ENCODE measurements around the gene GALP. TPM values are rescaled to one million over a fixed set of nuclear protein-coding genes. Genes with fewer than 3 reads are reported as not detected.

Gene GALP
- total RNA-seq, 6 experiments from 2014 or later = 0.42 to 0.46 TPM; not detected in 4

GRCh38 chr19:56156768-56157167, 19.0 kb upstream of the GALP start:
- H3K27me3 ChIP-seq = no peaks in the 10 kb centered on the region
- WGBS (ENCODE audit: insufficient coverage, low coverage, low lambda C conversion rate, missing lambda C conversion rate) = 100% methylated on average over 2 of the region's 11 CpGs
- intact Hi-C loops (cut with DNase I) = no loop called here
- no peak for DNase-seq
- no peaks in the 10 kb centered on the region for H3K9me3 ChIP-seq
- H3K4me1 ChIP-seq = no peaks in the 10 kb centered on the region
- peaks cover 0 to 28% (median 9%) of the 10 kb centered on the region in 4 donors for H3K36me3 ChIP-seq
- TF ChIP-seq CTCF (IDR thresholded peaks at IDR 0.05) = no peak
- no peak for TF ChIP-seq POLR2A (IDR thresholded peaks at IDR 0.05)
- no peak overlapping the region for H3K4me3 ChIP-seq
- ATAC-seq = peak in 1 of 4 donors; percentile 22
- no peak overlapping the region for H3K27ac ChIP-seq

- Histone ChIP-seq H3K36me3 (peaks cover 0 to 28% (median 9%) of the 10 kb centered on the region in 4 donors), H3K9me3 (no peaks in the 10 kb centered on the region), H3K4me1 (no peaks in the 10 kb centered on the region), H3K4me3 (no peak overlapping the region), H3K27me3 (no peaks in the 10 kb centered on the region), H3K27ac (no peak overlapping the region)
- DNase-seq = no peak
- TF ChIP-seq POLR2A (IDR thresholded peaks at IDR 0.05) (no peak), CTCF (IDR thresholded peaks at IDR 0.05) (no peak)
- no peak for ATAC-seq
- WGBS (ENCODE audit: insufficient coverage, low coverage, low lambda C conversion rate, missing lambda C conversion rate) = 95% methylated on average over 3 of the region's 16 CpGs
- intact Hi-C loops (cut with DNase I) = no loop called here
Measured at GRCh38 chr19:56158170-56158757, 17.5 kb upstream of the GALP start.

- DNase-seq (no peak), ATAC-seq (no peak)
- WGBS (ENCODE audit: insufficient coverage, low coverage, low lambda C conversion rate, missing lambda C conversion rate) = 95% methylated on average over 9 of the region's 9 CpGs
- H3K9me3 ChIP-seq = no peaks in the 10 kb centered on the region
- no peaks in the 10 kb centered on the region for H3K27me3 ChIP-seq
- H3K36me3 ChIP-seq = peaks cover 0 to 28% (median 8%) of the 10 kb centered on the region in 4 donors
- intact Hi-C loops (cut with DNase I) = no loop called here
- no peaks in the 10 kb centered on the region for H3K4me1 ChIP-seq
- H3K4me3 ChIP-seq = no peak overlapping the region
- TF ChIP-seq POLR2A (IDR thresholded peaks at IDR 0.05) (no peak), CTCF (IDR thresholded peaks at IDR 0.05) (no peak)
- no peak overlapping the region for H3K27ac ChIP-seq
Measured at GRCh38 chr19:56159009-56159559, 16.7 kb upstream of the GALP start.

GRCh38 chr19:56159622-56160271, 16.1 kb upstream of the GALP start:
- TF ChIP-seq CTCF (IDR thresholded peaks at IDR 0.05) = no peak
- no peak for TF ChIP-seq POLR2A (IDR thresholded peaks at IDR 0.05)
- H3K36me3 ChIP-seq = peaks cover 0 to 25% (median 8%) of the 10 kb centered on the region in 4 donors
- intact Hi-C loops (cut with DNase I) = loop anchor here in 1 of 2 donors (10.0 kb wide), 2 partner anchors 55 to 75 kb away; no protein-coding TSS in a partner anchor
- H3K4me3 ChIP-seq = no peak overlapping the region
- H3K4me1 ChIP-seq = no peaks in the 10 kb centered on the region
- no peaks in the 10 kb centered on the region for H3K9me3 ChIP-seq
- no peak overlapping the region for H3K27ac ChIP-seq
- H3K27me3 ChIP-seq = no peaks in the 10 kb centered on the region
- 68% methylated on average over 6 of the region's 69 CpGs for WGBS (ENCODE audit: insufficient coverage, low coverage, low lambda C conversion rate, missing lambda C conversion rate)
- no peak for DNase-seq
- ATAC-seq = no peak

Measured in right lobe of liver (tissue), 6 donors.